Measurements from ENCODE around the gene SUFU. TPM values are rescaled to one million over a fixed set of nuclear protein-coding genes. Genes with fewer than 3 reads are reported as not detected.

SUFU gene
- total and polyA plus RNA-seq, 2 of the 13 experiments (the other 11 are each of a cell fraction or from before 2014, with no cell fraction given): 2.9 to 5.5 TPM

GRCh38 chr10:102619281-102619981 is 115.7 kb downstream of the SUFU start:
- no peak for ATAC-seq
- Histone ChIP-seq H3K27me3 (ENCODE audit: control insufficient read depth in 1 of 2, insufficient read depth in 2 of 2, low read length in 2 of 2) (no peaks in the 10 kb centered on the region), H3K4me1 (ENCODE audit: insufficient read depth, low read length) (peaks cover 34% of the 10 kb centered on the region), H3K9ac (ENCODE audit: insufficient read depth, low read depth, low read length) (no peak overlapping the region), H2AFZ (ENCODE audit: low read length) (no peak overlapping the region), H3K9me3 (ENCODE audit: low read length) (no peaks in the 10 kb centered on the region), H3K36me3 (replicated peaks in 1 of 2; ENCODE audit: control insufficient read depth in 1 of 2, insufficient read depth in 2 of 2, low read length in 2 of 2) (peaks cover 6 to 24% of the 10 kb centered on the region in 2 experiments; a peak in 4 of 5 replicates), H3K4me2 (ENCODE audit: low read depth, low read length) (no peak overlapping the region), H3K27ac (ENCODE audit: extremely low read length, insufficient read depth, low read length) (no peak overlapping the region), H4K20me1 (ENCODE audit: insufficient read depth, low read length) (no peaks in the 10 kb centered on the region), H3K4me3 (replicated peaks in 1 of 3; ENCODE audit: insufficient read depth in 1 of 3, low read depth in 2 of 3, low read length in 3 of 3) (no peak overlapping the region), H3K79me2 (ENCODE audit: insufficient read depth, low read length) (no peaks in the 10 kb centered on the region)
- ChIA-PET CTCF (ENCODE audit: low intra/inter-chr PET ratio, low total read pairs) (no interaction called here), POLR2A (interaction anchor here (0.9 kb wide), 1 partner anchor 22 kb away, joined by 3 read pairs; no protein-coding TSS in a partner anchor)
- BruUV-seq (replicated peaks): no TSS peak
- in situ Hi-C loops (cut with HindIII; ENCODE audit: extremely low pct_ligation_motif_present, low pct_unique_long_range_greater_than_20kb) (no loop called here), intact Hi-C loops (cut with micrococcal nuclease; ENCODE audit: unreplicated experiment) (no loop called here)
- no peak for DNase-seq (ENCODE audit: low spot score)
- 89% methylated on average over 11 of the region's 14 CpGs for WGBS (ENCODE audit: low lambda C conversion rate)
- TF ChIP-seq JUNB (CRISPR knock-in tag; IDR thresholded peaks at IDR 0.05; ENCODE audit: borderline replicate concordance): no peak
- TF ChIP-seq NFIB (CRISPR knock-in tag; IDR thresholded peaks at IDR 0.05; ENCODE audit: borderline replicate concordance): no peak
- TF ChIP-seq NKX3-1 (CRISPR knock-in tag; IDR thresholded peaks at IDR 0.05): no peak
- TF ChIP-seq KDM5B (CRISPR knock-in tag; IDR thresholded peaks at IDR 0.05; ENCODE audit: borderline replicate concordance): no peak
- TF ChIP-seq MIXL1 (CRISPR knock-in tag; IDR thresholded peaks at IDR 0.05): no peak
- no peak for TF ChIP-seq STAT5B (CRISPR knock-in tag; IDR thresholded peaks at IDR 0.05)
- TF ChIP-seq KAT7 (CRISPR knock-in tag; IDR thresholded peaks at IDR 0.05; ENCODE audit: borderline replicate concordance): no peak
- no peak for TF ChIP-seq SRF (IDR thresholded peaks at IDR 0.05; ENCODE audit: low read depth, low read length)
- no peak for TF ChIP-seq AKNA (CRISPR knock-in tag; IDR thresholded peaks at IDR 0.05; ENCODE audit: borderline replicate concordance)
- TF ChIP-seq FOXM1 (CRISPR knock-in tag; IDR thresholded peaks at IDR 0.05): no peak
- no peak for FAIRE-seq

Data from HepG2 (cell line).